HL-60 (cell line): ENCODE results near the gene SFMBT2.

ENCODE experiments used
- DNase-seq, 2 experiments: peaks; one replicate each; pipeline ENCODE4 v3.0.0-alpha.2; 2010 to 2020; ENCODE audit warnings: low read depth in 1 of 2, low spot score in 1 of 2
- H3K27ac ChIP-seq: fragments of 250-450 bp; sonication (Bioruptor Pico); replicated peaks from 2 replicates; pipeline ENCODE4 v1.5.1; 2020; ENCODE audit warnings: mild to moderate bottlenecking, moderate library complexity
- H3K27me3 ChIP-seq: fragments of 250-450 bp; sonication (Bioruptor Pico); 2 replicates; pipeline ENCODE4 v1.5.1; 2021; ENCODE audit warnings: mild to moderate bottlenecking, moderate library complexity; ENCODE audit not compliant: insufficient read depth, poor library complexity, severe bottlenecking
- H3K4me3 ChIP-seq: replicated peaks from 2 replicates; pipeline ENCODE4 v1.5.1; 2011; ENCODE audit warnings: mild to moderate bottlenecking, control low read depth, low read length; ENCODE audit not compliant: insufficient read depth
- GABPA ChIP-seq: IDR thresholded peaks from 2 replicates; pipeline ENCODE4 v1.6.1; 2012; ENCODE audit warnings: low read depth
- POLR2AphosphoS5 ChIP-seq: IDR thresholded peaks from 2 replicates; pipeline ENCODE4 v1.6.1; 2012; ENCODE audit warnings: low read depth
- SPI1 ChIP-seq: IDR thresholded peaks from 2 replicates; pipeline ENCODE4 v1.6.1; 2012; ENCODE audit warnings: low read depth, mild to moderate bottlenecking, borderline replicate concordance
- TF ChIP-seq, protein P1 (sequence below): IDR thresholded peaks from 2 replicates; pipeline ENCODE4 v1.6.1; 2012; ENCODE audit warnings: low read depth; ENCODE audit not compliant: insufficient replicate concordance
- TF ChIP-seq, protein P2 (sequence below): IDR thresholded peaks from one replicate; pipeline ENCODE4 v1.5.1; 2011; ENCODE audit warnings: low read length, control low read depth, inconsistent platforms; ENCODE audit not compliant: insufficient read depth

SFMBT2 gene

DNA sequence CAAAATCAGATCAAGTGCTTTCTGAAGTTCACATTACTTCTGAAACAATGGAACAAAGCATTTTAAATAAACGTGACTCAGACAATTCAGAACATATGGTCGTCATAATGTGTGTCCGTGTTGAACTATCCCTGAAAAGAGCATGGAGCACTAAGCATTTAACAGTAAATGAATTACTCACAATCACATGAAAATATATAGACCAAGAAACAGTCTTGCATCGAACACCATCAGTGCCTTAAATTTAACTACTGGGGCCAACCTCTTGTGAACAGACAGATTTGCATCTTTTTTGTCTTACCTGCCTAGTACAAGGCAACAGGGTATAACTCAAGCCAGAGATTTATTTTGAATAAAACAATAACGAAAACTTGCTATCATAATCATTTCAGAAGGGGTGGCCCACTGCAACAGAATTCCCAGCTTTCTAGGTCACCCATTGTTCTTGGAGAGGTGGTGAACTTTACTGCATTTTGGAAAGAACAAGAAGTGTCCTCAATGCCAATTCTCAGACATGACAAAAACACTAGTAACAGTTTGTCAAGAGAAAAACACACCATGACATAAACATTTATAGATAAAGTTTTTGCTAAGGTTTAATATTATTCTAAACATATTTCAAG is 293.5 kb downstream of the SFMBT2 start:
- no peak for TF ChIP-seq SPI1
- TF ChIP-seq GABPA = no peak
- TF ChIP-seq POLR2AphosphoS5 = no peak
- TF ChIP-seq, protein P1, sequence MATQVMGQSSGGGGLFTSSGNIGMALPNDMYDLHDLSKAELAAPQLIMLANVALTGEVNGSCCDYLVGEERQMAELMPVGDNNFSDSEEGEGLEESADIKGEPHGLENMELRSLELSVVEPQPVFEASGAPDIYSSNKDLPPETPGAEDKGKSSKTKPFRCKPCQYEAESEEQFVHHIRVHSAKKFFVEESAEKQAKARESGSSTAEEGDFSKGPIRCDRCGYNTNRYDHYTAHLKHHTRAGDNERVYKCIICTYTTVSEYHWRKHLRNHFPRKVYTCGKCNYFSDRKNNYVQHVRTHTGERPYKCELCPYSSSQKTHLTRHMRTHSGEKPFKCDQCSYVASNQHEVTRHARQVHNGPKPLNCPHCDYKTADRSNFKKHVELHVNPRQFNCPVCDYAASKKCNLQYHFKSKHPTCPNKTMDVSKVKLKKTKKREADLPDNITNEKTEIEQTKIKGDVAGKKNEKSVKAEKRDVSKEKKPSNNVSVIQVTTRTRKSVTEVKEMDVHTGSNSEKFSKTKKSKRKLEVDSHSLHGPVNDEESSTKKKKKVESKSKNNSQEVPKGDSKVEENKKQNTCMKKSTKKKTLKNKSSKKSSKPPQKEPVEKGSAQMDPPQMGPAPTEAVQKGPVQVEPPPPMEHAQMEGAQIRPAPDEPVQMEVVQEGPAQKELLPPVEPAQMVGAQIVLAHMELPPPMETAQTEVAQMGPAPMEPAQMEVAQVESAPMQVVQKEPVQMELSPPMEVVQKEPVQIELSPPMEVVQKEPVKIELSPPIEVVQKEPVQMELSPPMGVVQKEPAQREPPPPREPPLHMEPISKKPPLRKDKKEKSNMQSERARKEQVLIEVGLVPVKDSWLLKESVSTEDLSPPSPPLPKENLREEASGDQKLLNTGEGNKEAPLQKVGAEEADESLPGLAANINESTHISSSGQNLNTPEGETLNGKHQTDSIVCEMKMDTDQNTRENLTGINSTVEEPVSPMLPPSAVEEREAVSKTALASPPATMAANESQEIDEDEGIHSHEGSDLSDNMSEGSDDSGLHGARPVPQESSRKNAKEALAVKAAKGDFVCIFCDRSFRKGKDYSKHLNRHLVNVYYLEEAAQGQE = no peak
- TF ChIP-seq, protein P2, sequence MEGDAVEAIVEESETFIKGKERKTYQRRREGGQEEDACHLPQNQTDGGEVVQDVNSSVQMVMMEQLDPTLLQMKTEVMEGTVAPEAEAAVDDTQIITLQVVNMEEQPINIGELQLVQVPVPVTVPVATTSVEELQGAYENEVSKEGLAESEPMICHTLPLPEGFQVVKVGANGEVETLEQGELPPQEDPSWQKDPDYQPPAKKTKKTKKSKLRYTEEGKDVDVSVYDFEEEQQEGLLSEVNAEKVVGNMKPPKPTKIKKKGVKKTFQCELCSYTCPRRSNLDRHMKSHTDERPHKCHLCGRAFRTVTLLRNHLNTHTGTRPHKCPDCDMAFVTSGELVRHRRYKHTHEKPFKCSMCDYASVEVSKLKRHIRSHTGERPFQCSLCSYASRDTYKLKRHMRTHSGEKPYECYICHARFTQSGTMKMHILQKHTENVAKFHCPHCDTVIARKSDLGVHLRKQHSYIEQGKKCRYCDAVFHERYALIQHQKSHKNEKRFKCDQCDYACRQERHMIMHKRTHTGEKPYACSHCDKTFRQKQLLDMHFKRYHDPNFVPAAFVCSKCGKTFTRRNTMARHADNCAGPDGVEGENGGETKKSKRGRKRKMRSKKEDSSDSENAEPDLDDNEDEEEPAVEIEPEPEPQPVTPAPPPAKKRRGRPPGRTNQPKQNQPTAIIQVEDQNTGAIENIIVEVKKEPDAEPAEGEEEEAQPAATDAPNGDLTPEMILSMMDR = no peak
- no peak overlapping the region for H3K27ac ChIP-seq
- H3K27me3 ChIP-seq = no peaks in the 10 kb centered on the region
- DNase-seq = no peak
- no peak overlapping the region for H3K4me3 ChIP-seq

DNA sequence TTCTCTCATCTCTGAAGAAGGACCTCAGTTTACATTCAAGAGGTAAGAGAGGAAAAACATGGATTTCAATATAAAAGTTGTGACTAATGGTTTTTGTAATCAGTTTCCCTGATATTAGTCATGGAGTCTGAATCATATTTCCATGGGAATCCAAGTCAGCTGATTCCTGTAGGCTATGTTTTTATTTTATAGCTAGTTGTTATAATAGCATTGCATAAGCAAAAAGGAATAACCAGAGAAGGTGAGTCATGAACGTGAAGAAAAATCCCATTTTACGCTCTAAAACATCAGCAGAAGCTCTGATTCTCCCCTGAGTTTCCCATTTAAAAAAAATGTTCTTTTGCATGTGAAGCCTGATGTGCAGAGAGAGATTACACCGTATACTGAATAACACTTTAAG is 299.3 kb downstream of the SFMBT2 start:
- Histone ChIP-seq H3K27me3 (no peaks in the 10 kb centered on the region), H3K27ac (no peak overlapping the region), H3K4me3 (no peak overlapping the region)
- DNase-seq = no peak
- TF ChIP-seq GABPA (no peak), POLR2AphosphoS5 (no peak)
- TF ChIP-seq, protein P1 = no peak
- TF ChIP-seq, protein P2 = no peak

DNA sequence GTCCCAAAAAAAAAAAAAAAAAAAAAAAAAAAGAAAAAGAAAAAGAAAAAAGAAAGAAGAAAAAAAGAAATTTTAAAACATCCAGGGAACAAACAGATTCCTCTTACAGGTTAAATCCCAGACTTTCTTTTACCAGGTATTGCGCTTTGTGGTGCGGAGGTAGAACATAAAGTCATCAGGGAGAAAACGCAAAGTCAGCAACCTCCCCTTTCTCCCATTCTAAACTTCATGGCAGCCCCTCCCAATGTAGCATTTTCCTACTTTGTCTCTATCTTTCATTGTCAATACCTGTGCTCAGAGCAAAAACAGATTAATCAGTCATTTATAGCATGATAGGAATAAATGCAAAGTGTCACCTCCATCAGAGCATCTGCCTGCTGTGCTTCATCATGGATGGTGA is 299.7 kb downstream of the SFMBT2 start:
- TF ChIP-seq, protein P1 = no peak
- TF ChIP-seq GABPA (no peak), SPI1 (no peak), POLR2AphosphoS5 (no peak)
- TF ChIP-seq, protein P2 = no peak
- no peak for DNase-seq
- H3K27ac ChIP-seq = no peak overlapping the region
- H3K4me3 ChIP-seq = no peak overlapping the region
- no peaks in the 10 kb centered on the region for H3K27me3 ChIP-seq
